GM18873 (cell line): Measurements from ENCODE around the gene TEX261.
"Not testable (repeated sequence)": the region's sequence is repeated elsewhere in the genome, so short reads cannot be mapped to it uniquely, and the experiment has no call there.

ENCODE experiments used
- ATAC-seq: cut with Tn5 transposase; IDR thresholded peaks from one replicate; pipeline ENCODE4 v1.9.1; 2021; ENCODE audit warnings: mild to moderate bottlenecking, moderate library complexity, moderate number of reproducible peaks; ENCODE audit not compliant: unreplicated experiment, low FRiP score

The TEX261 gene

GRCh38 chr2:70994699-70995425 lies at the start of gene TEX261:
TEX261 (minus strand) TSS chr2:70994873; CDS start chr2:70994757, 116 bp downstream.
- ATAC-seq, result peak; percentile 80

- ATAC-seq, result no peak
These were observed 49.1 kb upstream of the TEX261 start for GRCh38 chr2:71043531-71044407.

- ATAC-seq, result no peak
These were observed 47.6 kb upstream of the TEX261 start for GRCh38 chr2:71042287-71042686.

DNA sequence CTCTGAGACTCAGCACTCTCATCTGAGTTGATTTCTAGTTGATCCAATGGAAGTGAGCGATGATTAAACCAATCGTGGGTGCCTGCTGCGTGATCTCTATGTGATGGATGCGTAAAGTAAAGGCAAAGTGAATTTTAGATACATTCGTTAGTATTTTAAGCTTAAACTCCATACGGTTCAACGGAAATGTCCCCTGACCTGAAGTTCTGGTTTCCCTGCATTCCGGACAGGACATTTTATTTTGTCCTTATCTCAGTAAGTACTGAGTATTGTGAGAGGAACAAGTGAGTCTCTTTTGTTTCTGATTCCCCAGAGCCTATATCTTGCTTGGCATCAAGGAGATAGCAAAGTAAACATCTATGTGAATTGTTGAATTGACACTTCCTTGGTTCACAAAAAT lies 41.6 kb upstream of the TEX261 start:
- not testable (repeated sequence) for ATAC-seq

DNA sequence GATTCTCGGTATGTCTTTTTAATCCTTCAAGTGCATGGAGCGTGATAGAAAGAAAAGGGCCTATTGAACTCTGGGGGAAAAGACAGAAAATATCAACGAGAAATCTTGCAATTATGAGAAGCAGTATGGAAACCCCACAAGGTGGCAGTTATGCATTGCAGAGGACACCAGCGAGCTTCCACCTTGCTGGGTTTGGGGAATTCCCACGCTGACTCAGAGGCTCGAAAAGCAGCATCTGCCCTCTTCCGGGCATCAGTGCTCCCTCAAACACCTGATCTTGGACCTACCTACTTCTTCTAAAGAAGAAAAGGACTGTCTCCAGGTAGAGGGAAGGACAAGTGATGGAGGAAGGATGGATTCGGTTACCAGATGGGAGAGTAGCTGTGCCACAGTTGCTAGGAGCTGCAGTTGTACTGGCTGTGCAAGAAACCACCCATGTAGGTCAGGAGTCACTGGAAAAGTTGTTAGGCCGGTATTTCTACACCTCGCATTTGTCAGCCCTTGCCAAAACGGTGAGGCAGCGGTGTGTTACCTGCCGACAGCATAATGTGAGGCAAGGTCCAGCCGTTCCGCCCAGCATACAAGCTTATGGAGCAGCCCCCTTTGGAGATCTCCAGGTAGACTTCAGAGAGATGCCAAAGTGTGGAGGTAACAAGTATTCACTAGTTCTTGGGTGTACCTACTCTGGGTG lies 29.0 kb upstream of the TEX261 start:
- ATAC-seq, result not testable (repeated sequence)

DNA sequence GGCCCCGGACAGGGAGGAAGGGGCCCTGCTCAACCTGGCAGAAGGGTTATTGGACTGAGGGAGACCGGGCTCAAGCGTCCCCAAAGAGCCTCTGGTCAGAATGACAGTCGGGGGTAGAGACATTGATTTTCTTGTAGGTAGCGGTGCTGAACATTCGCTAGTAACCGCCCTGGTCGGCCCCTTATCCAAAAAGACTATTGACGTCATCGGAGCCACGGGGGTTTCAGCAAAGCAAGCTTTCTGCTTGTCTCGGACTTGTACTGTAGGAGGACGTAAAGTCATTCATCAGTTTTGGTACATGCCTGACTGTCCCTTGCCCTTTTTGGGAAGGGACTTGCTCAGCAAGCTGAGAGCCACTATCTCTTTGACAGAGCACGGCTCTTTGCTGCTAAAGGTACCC lies 26.7 kb upstream of the TEX261 start:
- not testable (repeated sequence) for ATAC-seq

DNA sequence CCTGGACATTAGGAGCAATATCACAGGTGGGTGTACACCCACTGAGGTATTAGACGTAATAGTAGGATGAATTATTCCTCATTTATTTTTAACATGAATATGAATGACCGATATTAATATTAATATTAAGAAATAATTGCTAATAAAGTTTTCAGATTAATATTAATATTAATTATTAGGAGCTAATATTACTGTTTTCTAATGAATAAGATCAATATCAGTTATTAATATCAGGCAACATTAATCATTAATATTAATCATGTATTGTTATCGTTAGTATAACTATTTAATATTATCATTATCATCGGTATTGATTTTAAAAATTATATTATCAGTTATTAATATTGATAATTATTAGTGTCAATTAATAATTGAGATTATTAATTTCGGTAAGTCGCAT lies 25.3 kb upstream of the TEX261 start:
- not testable (repeated sequence) for ATAC-seq

GRCh38 chr2:71018625-71019024 lies 24.0 kb upstream of the TEX261 start:
- no peak for ATAC-seq

DNA sequence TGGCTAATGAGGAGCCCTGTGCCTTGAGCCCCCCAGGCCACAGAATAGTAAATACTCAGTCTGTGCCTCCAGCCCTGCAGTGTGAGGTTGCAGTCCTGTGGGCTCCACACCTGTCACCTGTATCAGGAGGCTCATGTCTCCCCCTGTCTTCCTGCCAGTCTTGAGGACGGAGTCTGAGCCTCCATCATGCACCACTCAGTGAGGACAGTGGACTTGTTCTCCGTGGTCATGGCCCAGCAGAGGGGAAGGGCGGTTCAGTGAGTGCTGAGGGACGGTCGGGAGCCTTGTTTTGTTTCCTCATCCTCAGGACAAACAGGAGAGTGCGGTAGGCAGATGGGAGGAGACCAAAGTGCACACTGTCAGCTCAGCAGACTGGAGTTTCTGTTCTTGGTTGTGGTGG lies 17.1 kb upstream of the TEX261 start:
- ATAC-seq, result not testable (repeated sequence)

GRCh38 chr2:71008342-71008741 lies 13.7 kb upstream of the TEX261 start:
- no peak for ATAC-seq

DNA sequence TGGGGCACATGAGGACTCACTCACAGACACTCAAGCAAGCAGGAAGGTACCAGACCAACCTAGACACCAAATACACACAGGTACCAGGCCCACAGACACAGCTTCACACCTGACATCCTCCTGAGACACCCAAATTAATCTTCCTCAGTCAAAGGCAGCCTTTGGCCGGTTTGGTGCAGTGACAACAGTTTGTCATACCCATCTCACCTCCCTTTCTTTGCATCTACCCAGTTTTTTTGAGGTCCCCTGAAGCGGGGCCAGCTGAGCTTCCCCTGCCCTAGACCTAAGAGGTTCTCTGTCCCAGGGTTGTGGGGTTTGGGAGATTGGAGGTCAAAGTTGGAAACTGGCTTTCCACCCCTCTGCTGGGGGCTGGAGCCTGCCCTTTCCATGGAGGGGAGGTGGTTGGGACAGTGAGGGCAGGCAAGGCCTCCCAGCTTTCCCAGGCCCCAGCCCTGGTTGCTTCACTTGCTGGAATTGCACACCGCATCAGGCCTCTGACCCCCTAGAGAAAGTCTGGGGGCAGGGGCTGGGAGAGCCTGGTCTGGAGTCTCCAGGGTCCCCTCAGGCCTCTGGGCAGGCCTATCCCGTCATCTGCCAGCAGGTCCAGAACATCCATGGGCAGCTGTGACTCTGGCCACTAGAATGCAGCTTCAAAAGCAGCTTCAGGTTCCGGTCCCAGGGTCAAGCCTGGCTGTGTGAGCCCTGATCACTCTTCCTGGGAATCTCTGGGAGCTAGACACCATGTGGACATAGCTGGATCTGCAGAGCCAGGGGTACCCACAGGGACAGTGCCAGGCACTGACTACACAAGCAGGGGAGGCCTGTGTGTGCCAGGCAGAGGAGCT lies 12.5 kb upstream of the TEX261 start:
- ATAC-seq, result no peak

GRCh38 chr2:71006323-71006722 lies 11.7 kb upstream of the TEX261 start:
- ATAC-seq, result no peak

DNA sequence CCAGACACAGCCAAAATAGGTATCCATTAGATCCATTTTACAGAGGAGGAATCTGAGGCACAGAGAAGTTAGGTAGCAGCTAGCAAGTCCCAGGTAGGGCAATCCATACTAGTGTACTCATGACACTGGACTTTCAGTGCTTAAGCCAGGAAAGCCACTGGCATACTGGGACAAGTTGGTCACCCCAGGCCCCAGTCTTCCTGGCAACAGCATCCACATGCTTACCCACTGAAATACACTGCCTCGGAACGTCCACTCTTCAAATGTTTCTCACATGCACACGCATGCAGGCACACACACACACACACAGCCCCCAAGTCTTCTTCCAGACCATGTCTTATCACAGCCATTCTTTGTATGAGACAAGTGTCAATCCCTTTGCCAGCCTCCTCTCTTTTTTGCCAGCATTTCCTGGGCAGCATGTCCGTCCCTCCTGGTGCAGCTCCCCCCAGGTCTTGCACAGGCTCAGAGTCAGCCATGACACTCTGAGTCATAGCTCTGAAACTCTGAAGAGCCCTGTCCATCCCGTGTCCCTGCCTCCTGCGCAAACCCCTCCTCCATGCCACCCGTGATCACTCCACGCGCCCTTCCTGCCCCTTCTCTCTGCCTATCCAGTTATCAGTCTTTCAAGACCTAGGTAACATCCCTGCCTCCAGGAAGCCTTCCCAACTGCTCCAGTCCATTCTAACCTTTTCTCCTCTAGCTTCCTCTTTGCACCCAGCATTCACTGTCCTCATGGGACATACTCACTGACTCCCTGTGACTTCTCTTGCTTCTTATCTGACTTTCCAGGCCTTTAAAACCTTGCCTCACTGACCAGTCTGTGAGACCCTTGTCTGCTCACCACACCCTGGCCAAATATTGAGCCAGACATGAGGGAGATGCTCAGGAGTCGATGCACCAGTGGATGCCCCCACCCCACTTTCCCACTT lies 10.9 kb upstream of the TEX261 start:
- no peak for ATAC-seq

DNA sequence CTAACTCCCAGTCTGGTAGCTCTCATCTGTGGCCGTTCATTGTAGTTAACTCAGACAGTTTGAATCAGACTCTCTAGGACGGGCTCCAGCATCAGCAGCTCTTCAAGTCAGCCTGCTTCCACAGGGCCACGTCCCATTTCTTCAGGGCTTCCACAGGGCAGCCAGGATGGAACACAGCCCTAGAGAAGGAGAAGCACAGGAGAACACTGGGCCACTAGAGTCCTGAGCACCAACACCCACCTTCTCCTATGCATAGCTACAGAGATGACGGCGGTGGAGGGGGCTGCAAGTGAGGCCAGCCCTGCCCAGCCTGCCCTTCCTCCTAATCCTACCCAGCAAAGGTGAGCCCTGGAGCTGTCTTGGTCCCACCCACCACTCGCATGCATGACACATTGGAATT lies 10.2 kb upstream of the TEX261 start:
- no peak for ATAC-seq

GRCh38 chr2:71003966-71004755 lies 9.5 kb upstream of the TEX261 start:
- ATAC-seq, result no peak

DNA sequence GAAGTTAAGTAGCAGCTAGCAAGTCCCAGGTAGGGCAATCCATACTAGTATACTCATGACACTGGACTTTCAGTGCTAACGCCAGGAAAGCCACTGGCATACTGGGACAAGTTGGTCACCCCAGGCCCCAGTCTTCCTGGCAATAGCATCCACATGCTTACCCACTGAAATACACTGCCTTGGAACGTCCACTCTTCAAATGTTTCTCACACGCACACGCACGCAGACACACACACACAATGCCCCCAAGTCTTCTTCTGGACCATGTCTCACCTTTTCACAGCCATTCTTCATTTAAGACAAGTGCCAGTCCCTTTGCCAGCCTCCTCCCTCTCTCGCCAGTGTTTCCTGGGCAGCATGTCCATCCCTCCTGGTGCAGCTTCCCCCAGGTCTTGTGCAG lies 8.7 kb upstream of the TEX261 start:
- no peak for ATAC-seq

- no peak for ATAC-seq
These were observed 7.4 kb upstream of the TEX261 start for GRCh38 chr2:71001981-71002570.

DNA sequence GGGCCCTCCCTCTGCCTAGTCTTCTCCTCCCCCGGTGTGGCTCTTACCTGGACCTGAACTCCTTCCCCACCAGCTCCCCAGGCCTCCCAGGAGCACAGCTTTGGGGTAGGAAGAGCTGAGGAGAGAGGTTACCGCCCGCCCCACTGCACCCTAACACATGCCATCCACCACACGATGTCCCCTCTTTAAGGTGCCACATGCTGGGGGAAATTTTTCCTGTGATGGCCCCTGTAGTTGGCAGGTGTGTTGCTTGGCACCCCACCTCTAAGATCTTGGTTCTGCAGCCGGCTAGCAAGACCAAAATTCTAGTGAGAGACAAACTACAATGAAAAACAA lies 6.9 kb upstream of the TEX261 start:
- no peak for ATAC-seq
